ENCODE data around the gene TRIM36. TPM values are rescaled to one million over a fixed set of nuclear protein-coding genes. Genes with fewer than 3 reads are reported as not detected.

The TRIM36 gene
- total and polyA plus RNA-seq, 2 donors (not counting 1 experiment from before 2014, with no cell fraction given), result 0.22 to 1.6 TPM

DNA sequence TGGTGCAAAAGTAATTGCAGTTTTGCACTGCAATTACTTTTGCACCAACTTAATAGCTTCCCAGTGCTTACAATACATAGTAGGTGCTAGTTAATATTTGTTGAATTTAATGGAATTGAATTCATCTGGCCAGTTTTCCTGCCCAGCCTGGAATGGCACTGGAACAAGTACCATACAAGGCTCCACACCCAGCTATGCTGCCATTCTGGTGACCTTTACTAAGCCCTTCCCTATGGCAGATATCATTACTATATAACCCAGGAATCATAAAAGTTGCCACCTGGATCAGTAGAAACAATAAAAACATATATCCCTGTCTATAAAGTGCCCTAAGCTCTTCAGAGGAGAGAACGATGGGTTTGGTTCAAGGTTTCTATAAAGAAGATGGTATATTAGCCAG, 22.4 kb upstream of the TRIM36 start:
- intact Hi-C loops (cut with micrococcal nuclease), result no loop called here
- Histone ChIP-seq H4K20me1 (ENCODE audit: control insufficient read depth, insufficient read depth, low read length, poor library complexity, severe bottlenecking) (no peaks in the 10 kb centered on the region), H3K9ac (ENCODE audit: low read length) (no peak overlapping the region), H2AFZ (ENCODE audit: insufficient read depth, low read depth, low read length, poor library complexity, severe bottlenecking) (no peak overlapping the region), H3K4me2 (replicated peaks; ENCODE audit: low read depth, low read length, poor library complexity, severe bottlenecking) (no peak overlapping the region), H3K9me3 (ENCODE audit: control extremely low read depth in 1 of 3, control insufficient read depth in 2 of 3, insufficient read depth in 1 of 3, low read length in 2 of 3) (no peaks in the 10 kb centered on the region), H3K79me2 (ENCODE audit: control insufficient read depth, insufficient read depth, low read length) (no peaks in the 10 kb centered on the region), H3K4me1 (ENCODE audit: control insufficient read depth in 2 of 2, insufficient read depth in 2 of 2, low read length in 2 of 2) (no peaks in the 10 kb centered on the region), H3K27ac (ENCODE audit: low read length in 2 of 2) (no peak overlapping the region), H3K4me3 (ENCODE audit: control extremely low read depth in 1 of 5, extremely low read depth in 1 of 5, insufficient read depth in 1 of 5, low read depth in 2 of 5, low read length in 4 of 5) (no peak overlapping the region), H3K27me3 (replicated peaks in 1 of 4; ENCODE audit: control extremely low read depth in 1 of 4, control insufficient read depth in 3 of 4, insufficient read depth in 4 of 4, low read length in 3 of 4) (no peaks in the 10 kb centered on the region), H3K36me3 (replicated peaks in 1 of 2; ENCODE audit: control extremely low read depth in 1 of 2, control insufficient read depth in 1 of 2, extremely low read depth in 1 of 2, insufficient read depth in 2 of 2, low read length in 1 of 2) (no peaks in the 10 kb centered on the region)
- Mint-ChIP-seq H3K4me1 (no peaks in the 10 kb centered on the region), H3K27ac (no peak overlapping the region), H3K27me3 (peaks cover 13% of the 10 kb centered on the region), H3K9me3 (ENCODE audit: insufficient read depth) (no peaks in the 10 kb centered on the region), H3K4me3 (no peak overlapping the region)
- ChIA-PET POLR2A (no interaction called here), CTCF (no interaction called here)
- ATAC-seq (ENCODE audit: low read depth), result no peak
- WGBS (ENCODE audit: insufficient coverage), result no CpG with 5 or more reads among the region's 1 CpG
- TF ChIP-seq EZH2 (IDR thresholded peaks at IDR 0.05; ENCODE audit: borderline replicate concordance, insufficient read depth, low read depth, low read length, poor library complexity, severe bottlenecking) (no peak), CTCF (IDR thresholded peaks at IDR 0.05) (no peak)
- no peak for DNase-seq

- Histone ChIP-seq H3K27ac (ENCODE audit: low read length in 2 of 2) (no peak overlapping the region), H3K79me2 (ENCODE audit: control insufficient read depth, insufficient read depth, low read length) (no peaks in the 10 kb centered on the region), H3K4me3 (ENCODE audit: control extremely low read depth in 1 of 5, extremely low read depth in 1 of 5, insufficient read depth in 1 of 5, low read depth in 2 of 5, low read length in 4 of 5) (no peak overlapping the region), H2AFZ (ENCODE audit: insufficient read depth, low read depth, low read length, poor library complexity, severe bottlenecking) (no peak overlapping the region), H3K9me3 (ENCODE audit: control extremely low read depth in 1 of 3, control insufficient read depth in 2 of 3, insufficient read depth in 1 of 3, low read length in 2 of 3) (no peaks in the 10 kb centered on the region), H3K27me3 (replicated peaks in 1 of 4; ENCODE audit: control extremely low read depth in 1 of 4, control insufficient read depth in 3 of 4, insufficient read depth in 4 of 4, low read length in 3 of 4) (peaks cover 0 to under 1% (median 0%) of the 10 kb centered on the region in 4 experiments), H4K20me1 (ENCODE audit: control insufficient read depth, insufficient read depth, low read length, poor library complexity, severe bottlenecking) (no peaks in the 10 kb centered on the region), H3K4me1 (ENCODE audit: control insufficient read depth in 2 of 2, insufficient read depth in 2 of 2, low read length in 2 of 2) (no peaks in the 10 kb centered on the region), H3K36me3 (replicated peaks in 1 of 2; ENCODE audit: control extremely low read depth in 1 of 2, control insufficient read depth in 1 of 2, extremely low read depth in 1 of 2, insufficient read depth in 2 of 2, low read length in 1 of 2) (no peaks in the 10 kb centered on the region), H3K9ac (ENCODE audit: low read length) (no peak overlapping the region), H3K4me2 (replicated peaks; ENCODE audit: low read depth, low read length, poor library complexity, severe bottlenecking) (no peak overlapping the region)
- intact Hi-C loops (cut with micrococcal nuclease), result no loop called here
- ChIA-PET POLR2A (no interaction called here), CTCF (no interaction called here)
- Mint-ChIP-seq H3K4me1 (no peaks in the 10 kb centered on the region), H3K27ac (no peak overlapping the region), H3K27me3 (peaks cover 19% of the 10 kb centered on the region), H3K4me3 (no peak overlapping the region), H3K9me3 (ENCODE audit: insufficient read depth) (no peaks in the 10 kb centered on the region)
- TF ChIP-seq CTCF (IDR thresholded peaks at IDR 0.05), result no peak
- TF ChIP-seq EZH2 (IDR thresholded peaks at IDR 0.05; ENCODE audit: borderline replicate concordance, insufficient read depth, low read depth, low read length, poor library complexity, severe bottlenecking), result no peak
- DNase-seq (no peak), ATAC-seq (ENCODE audit: low read depth) (no peak)
- WGBS (ENCODE audit: insufficient coverage), result 97% methylated on average over 6 of the region's 8 CpGs
These were observed 21.8 kb upstream of the TRIM36 start for GRCh38 chr5:115191474-115192031.

Data from B cell (primary cell).